Astrocyte (in vitro differentiated cells and primary cell): ENCODE measurements around the gene PLA2R1.

ENCODE experiments used
- CTCF ChIP-seq: IDR thresholded peaks from 2 replicates; pipeline ENCODE4 v1.5.1; 2011; ENCODE audit warnings: low read depth, mild to moderate bottlenecking, inconsistent platforms, low read length, moderate library complexity; ENCODE audit not compliant: insufficient read depth
- EZH2 ChIP-seq: IDR thresholded peaks from 2 replicates; pipeline ENCODE4 v1.6.1; 2012; ENCODE audit warnings: mild to moderate bottlenecking, low read length, inconsistent platforms; ENCODE audit not compliant: insufficient read depth

- no peak for TF ChIP-seq CTCF
- no peak for TF ChIP-seq EZH2
Observed at GRCh38 chr2:159963700-159964099, 98.7 kb downstream of the PLA2R1 start.
